Measurements from ENCODE around the gene ARID4B.

ARID4B gene

DNA sequence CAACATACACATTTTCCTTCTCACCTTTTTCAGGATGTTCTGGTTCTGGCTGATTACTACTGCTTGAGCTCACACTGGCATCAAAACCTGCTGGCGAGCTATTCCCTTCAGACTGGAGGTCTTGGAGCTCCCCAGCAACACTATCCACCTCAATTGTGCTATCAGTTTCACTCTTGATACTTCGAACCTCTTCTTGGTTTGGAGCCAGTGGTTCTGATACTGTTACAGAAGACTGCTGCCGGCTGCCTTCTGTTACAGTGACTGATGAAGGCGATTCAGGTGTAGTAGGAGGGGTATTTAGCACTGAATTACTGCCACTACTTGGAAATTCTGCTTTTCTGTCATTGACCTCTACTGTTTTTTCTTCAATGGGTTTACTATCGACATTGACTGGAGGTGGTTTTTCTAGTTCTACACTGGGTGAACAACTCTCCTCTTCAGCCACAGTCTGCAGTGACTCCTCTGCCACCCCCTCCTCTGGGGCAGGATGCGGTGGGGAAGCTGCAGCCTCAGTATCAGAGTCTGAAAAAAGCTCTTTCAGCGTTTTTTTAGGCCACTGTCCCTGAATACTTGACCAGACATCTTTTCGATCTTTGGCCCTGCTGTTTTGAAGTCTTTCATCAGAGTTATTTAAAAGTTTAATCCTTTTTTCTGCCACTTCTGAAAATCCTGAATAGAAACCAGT lies 146.3 kb downstream of the ARID4B start (continued):
- TF ChIP-seq, protein P1, sequence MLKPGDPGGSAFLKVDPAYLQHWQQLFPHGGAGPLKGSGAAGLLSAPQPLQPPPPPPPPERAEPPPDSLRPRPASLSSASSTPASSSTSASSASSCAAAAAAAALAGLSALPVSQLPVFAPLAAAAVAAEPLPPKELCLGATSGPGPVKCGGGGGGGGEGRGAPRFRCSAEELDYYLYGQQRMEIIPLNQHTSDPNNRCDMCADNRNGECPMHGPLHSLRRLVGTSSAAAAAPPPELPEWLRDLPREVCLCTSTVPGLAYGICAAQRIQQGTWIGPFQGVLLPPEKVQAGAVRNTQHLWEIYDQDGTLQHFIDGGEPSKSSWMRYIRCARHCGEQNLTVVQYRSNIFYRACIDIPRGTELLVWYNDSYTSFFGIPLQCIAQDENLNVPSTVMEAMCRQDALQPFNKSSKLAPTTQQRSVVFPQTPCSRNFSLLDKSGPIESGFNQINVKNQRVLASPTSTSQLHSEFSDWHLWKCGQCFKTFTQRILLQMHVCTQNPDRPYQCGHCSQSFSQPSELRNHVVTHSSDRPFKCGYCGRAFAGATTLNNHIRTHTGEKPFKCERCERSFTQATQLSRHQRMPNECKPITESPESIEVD (tag by site-specific recombination; IDR thresholded peaks at IDR 0.05), result no peak
- no peak for TF ChIP-seq ZNF610 (tag by site-specific recombination; IDR thresholded peaks at IDR 0.05; ENCODE audit: borderline replicate concordance)

DNA sequence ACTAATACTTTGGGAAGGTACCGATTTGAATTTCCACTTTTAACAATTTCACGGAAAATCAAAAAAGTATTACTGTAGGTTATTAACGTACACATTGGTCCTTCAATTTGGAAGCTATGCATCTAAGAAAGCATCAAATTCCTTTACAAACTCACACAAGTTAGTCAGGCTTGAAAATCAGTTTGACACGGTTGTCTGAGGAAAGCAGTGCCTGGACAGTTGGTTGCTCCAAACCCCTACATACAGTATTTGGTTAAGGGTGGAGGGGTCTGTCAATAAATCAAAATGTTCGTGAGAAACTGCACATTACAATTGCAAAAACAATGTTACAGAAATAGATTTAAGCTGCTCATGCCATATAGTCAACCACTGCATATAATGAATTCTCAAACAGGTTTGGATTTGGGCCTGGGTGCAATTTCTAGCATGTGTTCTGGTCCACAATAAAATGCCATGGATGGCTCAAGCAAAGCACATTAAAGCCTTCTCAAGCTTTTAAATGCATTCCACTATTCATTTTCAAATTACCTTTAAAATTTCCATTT lies 147.0 kb downstream of the ARID4B start:
- TF ChIP-seq, protein P2, sequence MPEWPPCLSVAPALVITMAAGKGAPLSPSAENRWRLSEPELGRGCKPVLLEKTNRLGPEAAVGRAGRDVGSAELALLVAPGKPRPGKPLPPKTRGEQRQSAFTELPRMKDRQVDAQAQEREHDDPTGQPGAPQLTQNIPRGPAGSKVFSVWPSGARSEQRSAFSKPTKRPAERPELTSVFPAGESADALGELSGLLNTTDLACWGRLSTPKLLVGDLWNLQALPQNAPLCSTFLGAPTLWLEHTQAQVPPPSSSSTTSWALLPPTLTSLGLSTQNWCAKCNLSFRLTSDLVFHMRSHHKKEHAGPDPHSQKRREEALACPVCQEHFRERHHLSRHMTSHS (tag by site-specific recombination; IDR thresholded peaks at IDR 0.05), result no peak
- TF ChIP-seq ZBTB8A (tag by site-specific recombination; IDR thresholded peaks at IDR 0.05) (no peak), ZNF514 (tag by site-specific recombination; IDR thresholded peaks at IDR 0.05) (no peak), ZNF214 (tag by site-specific recombination; IDR thresholded peaks at IDR 0.05; ENCODE audit: borderline replicate concordance) (no peak), ZFP69B (tag by site-specific recombination; IDR thresholded peaks at IDR 0.05) (no peak), ZNF48 (tag by site-specific recombination; IDR thresholded peaks at IDR 0.05) (no peak), ZNF311 (tag by site-specific recombination; IDR thresholded peaks at IDR 0.05; ENCODE audit: borderline replicate concordance) (no peak), ZNF792 (tag by site-specific recombination; IDR thresholded peaks at IDR 0.05) (no peak), ZNF404 (tag by site-specific recombination; IDR thresholded peaks at IDR 0.05) (no peak)
- TF ChIP-seq, protein P3, sequence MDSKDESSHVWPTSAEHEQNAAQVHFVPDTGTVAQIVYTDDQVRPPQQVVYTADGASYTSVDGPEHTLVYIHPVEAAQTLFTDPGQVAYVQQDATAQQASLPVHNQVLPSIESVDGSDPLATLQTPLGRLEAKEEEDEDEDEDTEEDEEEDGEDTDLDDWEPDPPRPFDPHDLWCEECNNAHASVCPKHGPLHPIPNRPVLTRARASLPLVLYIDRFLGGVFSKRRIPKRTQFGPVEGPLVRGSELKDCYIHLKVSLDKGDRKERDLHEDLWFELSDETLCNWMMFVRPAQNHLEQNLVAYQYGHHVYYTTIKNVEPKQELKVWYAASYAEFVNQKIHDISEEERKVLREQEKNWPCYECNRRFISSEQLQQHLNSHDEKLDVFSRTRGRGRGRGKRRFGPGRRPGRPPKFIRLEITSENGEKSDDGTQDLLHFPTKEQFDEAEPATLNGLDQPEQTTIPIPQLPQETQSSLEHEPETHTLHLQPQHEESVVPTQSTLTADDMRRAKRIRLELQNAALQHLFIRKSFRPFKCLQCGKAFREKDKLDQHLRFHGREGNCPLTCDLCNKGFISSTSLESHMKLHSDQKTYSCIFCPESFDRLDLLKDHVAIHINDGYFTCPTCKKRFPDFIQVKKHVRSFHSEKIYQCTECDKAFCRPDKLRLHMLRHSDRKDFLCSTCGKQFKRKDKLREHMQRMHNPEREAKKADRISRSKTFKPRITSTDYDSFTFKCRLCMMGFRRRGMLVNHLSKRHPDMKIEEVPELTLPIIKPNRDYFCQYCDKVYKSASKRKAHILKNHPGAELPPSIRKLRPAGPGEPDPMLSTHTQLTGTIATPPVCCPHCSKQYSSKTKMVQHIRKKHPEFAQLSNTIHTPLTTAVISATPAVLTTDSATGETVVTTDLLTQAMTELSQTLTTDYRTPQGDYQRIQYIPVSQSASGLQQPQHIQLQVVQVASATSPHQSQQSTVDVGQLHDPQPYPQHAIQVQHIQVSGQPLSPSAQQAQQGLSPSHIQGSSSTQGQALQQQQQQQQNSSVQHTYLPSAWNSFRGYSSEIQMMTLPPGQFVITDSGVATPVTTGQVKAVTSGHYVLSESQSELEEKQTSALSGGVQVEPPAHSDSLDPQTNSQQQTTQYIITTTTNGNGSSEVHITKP (tag by site-specific recombination; IDR thresholded peaks at IDR 0.05), result no peak
- TF ChIP-seq, protein P4, sequence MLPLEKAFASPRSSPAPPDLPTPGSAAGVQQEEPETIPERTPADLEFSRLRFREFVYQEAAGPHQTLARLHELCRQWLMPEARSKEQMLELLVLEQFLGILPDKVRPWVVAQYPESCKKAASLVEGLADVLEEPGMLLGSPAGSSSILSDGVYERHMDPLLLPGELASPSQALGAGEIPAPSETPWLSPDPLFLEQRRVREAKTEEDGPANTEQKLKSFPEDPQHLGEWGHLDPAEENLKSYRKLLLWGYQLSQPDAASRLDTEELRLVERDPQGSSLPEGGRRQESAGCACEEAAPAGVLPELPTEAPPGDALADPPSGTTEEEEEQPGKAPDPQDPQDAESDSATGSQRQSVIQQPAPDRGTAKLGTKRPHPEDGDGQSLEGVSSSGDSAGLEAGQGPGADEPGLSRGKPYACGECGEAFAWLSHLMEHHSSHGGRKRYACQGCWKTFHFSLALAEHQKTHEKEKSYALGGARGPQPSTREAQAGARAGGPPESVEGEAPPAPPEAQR (tag by site-specific recombination; IDR thresholded peaks at IDR 0.05), result no peak
- TF ChIP-seq, protein P5, sequence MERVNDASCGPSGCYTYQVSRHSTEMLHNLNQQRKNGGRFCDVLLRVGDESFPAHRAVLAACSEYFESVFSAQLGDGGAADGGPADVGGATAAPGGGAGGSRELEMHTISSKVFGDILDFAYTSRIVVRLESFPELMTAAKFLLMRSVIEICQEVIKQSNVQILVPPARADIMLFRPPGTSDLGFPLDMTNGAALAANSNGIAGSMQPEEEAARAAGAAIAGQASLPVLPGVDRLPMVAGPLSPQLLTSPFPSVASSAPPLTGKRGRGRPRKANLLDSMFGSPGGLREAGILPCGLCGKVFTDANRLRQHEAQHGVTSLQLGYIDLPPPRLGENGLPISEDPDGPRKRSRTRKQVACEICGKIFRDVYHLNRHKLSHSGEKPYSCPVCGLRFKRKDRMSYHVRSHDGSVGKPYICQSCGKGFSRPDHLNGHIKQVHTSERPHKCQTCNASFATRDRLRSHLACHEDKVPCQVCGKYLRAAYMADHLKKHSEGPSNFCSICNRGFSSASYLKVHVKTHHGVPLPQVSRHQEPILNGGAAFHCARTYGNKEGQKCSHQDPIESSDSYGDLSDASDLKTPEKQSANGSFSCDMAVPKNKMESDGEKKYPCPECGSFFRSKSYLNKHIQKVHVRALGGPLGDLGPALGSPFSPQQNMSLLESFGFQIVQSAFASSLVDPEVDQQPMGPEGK (tag by site-specific recombination; IDR thresholded peaks at IDR 0.05), result no peak
- H3K36me3 ChIP-seq (ENCODE audit: control insufficient read depth in 2 of 2, insufficient read depth in 1 of 2, low read length in 2 of 2), result peaks cover 51 to 71% of the 10 kb centered on the region in 2 experiments
- CTCF ChIA-PET, result no interaction called here

More for the DNA sequence above, 147.0 kb downstream of the ARID4B start:
- no peaks in the 10 kb centered on the region for H3K9me3 ChIP-seq (ENCODE audit: control insufficient read depth, insufficient read depth, low read depth, low read length)
- no peaks in the 10 kb centered on the region for H3K4me1 ChIP-seq (ENCODE audit: control insufficient read depth, insufficient read depth, low read length)
- no peak overlapping the region for H3K4me3 ChIP-seq (ENCODE audit: low read depth, low read length)
- POLR2A ChIA-PET, result interaction anchor here (0.6 to 1.5 kb wide), 2 partner anchors 20 to 734 kb away, joined by 3 to 5 read pairs; partner anchors contain the start of gene RBM34
- no peak overlapping the region for H3K27ac ChIP-seq (ENCODE audit: extremely low read depth, low read depth, low read length)
